ENCODE results near the gene UBASH3B. TPM values are rescaled to one million over a fixed set of nuclear protein-coding genes. Genes with fewer than 3 reads are reported as not detected.
A peak's percentile ranks its signal among the peaks of the same experiment; 100 is the strongest.

Gene UBASH3B
- total and polyA plus RNA-seq, 8 donors = 0.58 to 60.5 (median 3.1) TPM

- WGBS, 5 donors = 90 to 96% (median 94%) methylated on average over 7 of the region's 7 CpGs
- intact Hi-C loops (cut with DNase I; ENCODE audit: low total_unique reads) = loop anchor here (10.0 kb wide), 1 partner anchor 68 kb away; no protein-coding TSS in a partner anchor
- Histone ChIP-seq H3K4me3 (no peak overlapping the region), H3K27me3 (no peaks in the 10 kb centered on the region), H3K9me3 (no peaks in the 10 kb centered on the region), H3K36me3 (peaks cover 0 to 31% (median 18%) of the 10 kb centered on the region in 4 donors), H3K4me1 (peaks cover 0 to 9% (median 5%) of the 10 kb centered on the region in 4 donors), H3K27ac (no peak overlapping the region)
- no peak for TF ChIP-seq EP300 (IDR thresholded peaks at IDR 0.05)
- no peak for TF ChIP-seq POLR2A (IDR thresholded peaks at IDR 0.05)
- TF ChIP-seq POLR2AphosphoS5 (IDR thresholded peaks at IDR 0.05) = no peak
- TF ChIP-seq CTCF (IDR thresholded peaks at IDR 0.05) = no peak
- no peak for DNase-seq
Observed at GRCh38 chr11:122786896-122787295, 131.4 kb downstream of the UBASH3B start.

- DNase-seq = no peak
- H3K27ac ChIP-seq = no peak overlapping the region
- peaks cover 0 to 9% (median 5%) of the 10 kb centered on the region in 4 donors for H3K4me1 ChIP-seq
- intact Hi-C loops (cut with DNase I; ENCODE audit: low total_unique reads) = loop anchor here (10.0 kb wide), 1 partner anchor 66 kb away; no protein-coding TSS in a partner anchor
- TF ChIP-seq CTCF (IDR thresholded peaks at IDR 0.05) = no peak
- no peak for TF ChIP-seq EP300 (IDR thresholded peaks at IDR 0.05)
- no peak for TF ChIP-seq POLR2A (IDR thresholded peaks at IDR 0.05)
- no peak for TF ChIP-seq POLR2AphosphoS5 (IDR thresholded peaks at IDR 0.05)
- H3K36me3 ChIP-seq = peaks cover 0 to 23% (median 13%) of the 10 kb centered on the region in 4 donors
- no peaks in the 10 kb centered on the region for H3K9me3 ChIP-seq
- 93 to 98% (median 95%) methylated on average over 10 of the region's 10 CpGs for WGBS, 5 donors
- H3K4me3 ChIP-seq = no peak overlapping the region
- H3K27me3 ChIP-seq = no peaks in the 10 kb centered on the region
Observed at GRCh38 chr11:122788781-122789535, 133.4 kb downstream of the UBASH3B start.

- no peak for DNase-seq
- no peak overlapping the region for H3K27ac ChIP-seq
- H3K4me1 ChIP-seq = peaks cover 0 to 5% (median 2%) of the 10 kb centered on the region in 4 donors
- peaks cover 0 to 31% (median 13%) of the 10 kb centered on the region in 4 donors for H3K36me3 ChIP-seq
- H3K9me3 ChIP-seq = no peaks in the 10 kb centered on the region
- TF ChIP-seq POLR2A (IDR thresholded peaks at IDR 0.05) = no peak
- no peak for TF ChIP-seq CTCF (IDR thresholded peaks at IDR 0.05)
- no peak for TF ChIP-seq POLR2AphosphoS5 (IDR thresholded peaks at IDR 0.05)
- TF ChIP-seq EP300 (IDR thresholded peaks at IDR 0.05) = no peak
- H3K27me3 ChIP-seq = no peaks in the 10 kb centered on the region
- 75 to 99% (median 90%) methylated on average over 3 of the region's 3 CpGs for WGBS, 5 donors
- intact Hi-C loops (cut with DNase I; ENCODE audit: low total_unique reads) = loop anchor here (10.0 kb wide), 1 partner anchor 65 kb away; no protein-coding TSS in a partner anchor
- no peak overlapping the region for H3K4me3 ChIP-seq
Observed at GRCh38 chr11:122789907-122790306, 134.4 kb downstream of the UBASH3B start.

GRCh38 chr11:122791411-122791810 is 135.9 kb downstream of the UBASH3B start:
- Histone ChIP-seq H3K9me3 (no peaks in the 10 kb centered on the region), H3K4me1 (no peaks in the 10 kb centered on the region), H3K36me3 (peaks cover 0 to 44% (median 16%) of the 10 kb centered on the region in 4 donors), H3K27me3 (no peaks in the 10 kb centered on the region), H3K27ac (peak overlapping the region in 1 of 5 donors; percentile 20), H3K4me3 (no peak overlapping the region)
- WGBS, 5 donors = 90 to 99% (median 97%) methylated on average over 2 of the region's 2 CpGs
- intact Hi-C loops (cut with DNase I; ENCODE audit: low total_unique reads) = no loop called here
- TF ChIP-seq CTCF (IDR thresholded peaks at IDR 0.05) = no peak
- TF ChIP-seq POLR2AphosphoS5 (IDR thresholded peaks at IDR 0.05) = no peak
- no peak for TF ChIP-seq POLR2A (IDR thresholded peaks at IDR 0.05)
- no peak for TF ChIP-seq EP300 (IDR thresholded peaks at IDR 0.05)
- no peak for DNase-seq
